Cortex of kidney (tissue), 1 donor: Measurements from ENCODE around the gene SH3RF3.

Experiments used
- DNase-seq: peaks from one replicate; lab custom pipeline; 2025; lab: John Stamatoyannopoulos, UW

SH3RF3 gene

DNA sequence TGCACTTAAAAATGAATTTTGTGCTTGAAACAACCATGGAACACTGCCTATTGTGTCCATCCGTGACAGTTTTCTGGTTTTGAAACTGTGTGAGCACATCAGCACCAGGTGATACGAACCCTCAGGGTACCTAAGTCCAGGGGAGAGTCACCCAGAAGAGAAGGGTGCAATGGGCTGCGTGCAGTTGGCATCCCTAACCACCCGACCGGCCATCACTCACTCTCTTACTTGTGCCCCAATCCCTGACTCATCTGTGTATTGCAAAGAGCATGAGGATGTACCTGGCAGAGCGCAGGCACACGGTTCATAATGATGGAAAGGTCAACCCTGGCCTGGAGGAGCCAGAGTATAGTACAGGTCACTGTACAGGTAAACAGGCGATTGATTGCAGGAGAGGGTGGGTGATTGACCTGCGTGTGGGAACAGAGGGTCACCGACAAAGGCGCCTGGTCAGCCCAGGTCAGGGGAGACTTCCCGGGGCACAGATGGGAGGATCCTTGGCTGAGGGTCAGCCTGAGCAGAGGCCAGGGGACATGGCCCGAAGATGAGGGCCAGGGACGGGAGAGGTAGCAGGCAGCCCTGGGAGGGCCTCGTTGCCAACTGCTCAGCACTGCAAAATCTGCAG, 324.5 kb downstream of the SH3RF3 start:
- DNase-seq: no peak

DNA sequence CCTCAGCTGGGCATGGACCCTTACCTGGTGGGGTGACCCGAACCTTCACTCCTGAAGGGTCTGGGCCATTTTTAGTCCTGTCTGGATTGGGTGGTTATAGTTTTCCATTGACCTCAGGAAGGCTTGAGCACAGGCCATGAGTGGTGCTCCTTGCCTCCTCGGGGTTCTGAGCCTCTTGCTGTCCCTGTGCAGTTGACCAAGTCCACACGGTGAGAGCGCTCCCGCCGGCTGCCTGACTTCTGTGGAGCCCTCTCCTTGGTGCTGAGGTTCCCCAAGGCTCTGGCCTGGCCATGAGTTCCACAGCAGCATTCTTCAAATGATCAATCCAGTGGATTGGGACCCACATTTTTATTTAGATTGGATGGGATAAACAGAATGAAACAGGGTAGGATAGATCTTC, 325.3 kb downstream of the SH3RF3 start:
- DNase-seq: no peak

DNA sequence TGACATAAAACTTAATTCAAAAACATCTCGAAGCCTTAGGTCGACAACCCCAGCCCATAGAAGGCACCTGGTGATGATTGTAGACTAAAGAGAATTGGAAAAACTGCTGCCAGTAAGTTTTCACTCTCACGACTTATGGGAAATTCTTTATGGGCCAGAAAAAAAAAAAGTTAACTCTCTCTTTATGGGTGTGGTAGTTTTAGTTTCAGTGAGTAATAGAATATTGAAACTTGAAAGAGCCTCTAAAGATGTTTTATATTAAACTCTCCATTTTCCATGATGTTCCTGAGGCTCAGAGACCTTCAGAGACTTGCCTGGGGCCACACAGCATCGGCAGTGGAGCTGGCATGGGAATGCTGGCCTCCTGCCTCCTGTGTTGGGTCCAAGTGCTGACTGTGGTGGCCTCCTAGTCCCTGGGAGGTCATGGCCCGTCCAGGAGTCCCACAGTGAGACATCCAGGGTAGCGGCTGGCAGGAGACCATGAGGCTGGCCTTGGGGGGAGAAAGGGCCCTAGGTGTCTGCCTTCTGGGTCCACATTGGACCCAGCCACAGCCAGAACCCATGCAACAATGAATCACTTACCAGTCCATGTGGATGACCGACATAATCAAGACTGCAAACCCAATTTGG, 325.9 kb downstream of the SH3RF3 start:
- DNase-seq: no peak

DNA sequence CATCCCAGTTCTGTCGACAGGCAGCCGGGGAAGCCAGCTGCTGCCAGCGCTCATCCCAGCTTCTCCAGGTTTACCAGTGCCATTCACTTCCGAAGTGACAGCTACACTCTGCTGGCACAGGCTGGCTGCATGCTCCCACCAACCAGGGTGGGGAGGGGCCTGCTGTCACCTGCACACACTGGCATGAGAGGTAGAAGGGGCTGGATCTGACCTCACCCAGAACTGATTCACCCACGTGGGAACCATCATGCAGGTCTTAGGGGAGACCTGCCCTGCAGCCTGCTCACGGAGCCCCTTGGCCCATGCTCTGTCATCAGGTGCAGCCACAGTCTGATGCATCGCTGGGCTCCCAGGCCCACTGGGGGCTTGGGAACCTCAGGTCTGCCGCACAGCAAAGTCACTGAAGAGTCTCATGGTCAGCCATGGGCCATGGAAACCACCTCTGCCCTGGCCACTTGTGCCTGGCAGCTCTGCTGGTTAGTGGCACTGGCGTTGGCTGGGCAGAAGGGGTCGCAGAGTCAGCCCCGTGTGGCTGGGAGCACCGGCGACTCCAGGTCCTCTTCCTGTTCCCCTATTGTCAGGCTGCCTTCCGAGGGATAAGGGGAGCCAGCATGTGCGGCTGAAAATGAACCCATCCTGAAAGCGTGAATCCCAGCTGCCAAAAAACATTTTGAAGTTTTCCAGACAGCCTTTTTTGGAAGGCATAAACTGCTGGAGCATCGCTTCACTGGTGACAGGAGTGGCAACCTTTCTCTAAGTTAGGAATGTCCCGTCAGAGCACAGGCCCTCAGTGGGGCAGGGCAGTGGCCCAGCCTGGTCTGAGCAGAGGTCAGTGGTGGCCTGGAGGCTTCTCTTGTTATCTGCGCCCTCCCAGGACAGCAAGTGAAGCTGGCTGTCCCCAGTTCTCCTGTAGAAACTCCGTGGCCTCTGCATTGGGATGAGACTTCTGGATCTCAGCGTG, 327.0 kb downstream of the SH3RF3 start:
- no peak for DNase-seq

DNA sequence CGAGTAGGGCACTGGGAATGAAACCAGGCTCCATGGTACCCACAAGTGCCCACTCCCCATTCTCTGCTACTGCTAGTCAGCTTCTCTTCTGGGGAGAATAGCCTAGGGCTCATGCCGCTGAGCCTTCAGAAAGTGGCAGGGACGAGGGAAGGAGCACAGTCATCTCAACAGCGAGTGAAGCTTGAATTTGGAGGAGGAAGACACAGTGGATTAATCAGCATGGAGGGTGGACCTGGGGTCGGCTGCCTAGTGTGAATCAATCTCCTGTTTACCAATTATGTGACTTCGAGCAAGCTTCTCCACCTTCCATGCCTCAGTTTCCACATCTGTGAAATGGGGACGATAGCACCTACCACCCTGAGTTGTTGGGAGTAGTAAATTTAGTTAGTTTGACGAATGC, 327.8 kb downstream of the SH3RF3 start:
- no peak for DNase-seq

DNA sequence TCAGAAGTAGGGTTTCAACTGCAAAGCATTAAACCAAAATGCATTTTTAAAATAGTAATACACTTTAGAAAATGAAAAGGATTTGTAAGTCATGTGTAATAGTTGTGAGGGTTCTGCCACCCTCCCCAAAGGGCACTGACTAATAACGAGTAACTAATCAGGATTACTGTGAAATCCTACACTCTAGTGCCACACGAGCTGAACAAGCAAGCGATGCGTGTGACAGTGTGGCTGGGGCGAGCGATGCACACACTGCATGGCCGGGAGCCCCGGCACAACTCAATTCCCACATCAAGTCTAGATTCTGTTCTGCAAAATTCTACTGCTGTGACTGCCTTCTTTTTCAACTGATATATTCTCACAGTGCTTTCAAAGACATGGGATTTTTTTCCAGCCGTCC, 328.4 kb downstream of the SH3RF3 start:
- no peak for DNase-seq

DNA sequence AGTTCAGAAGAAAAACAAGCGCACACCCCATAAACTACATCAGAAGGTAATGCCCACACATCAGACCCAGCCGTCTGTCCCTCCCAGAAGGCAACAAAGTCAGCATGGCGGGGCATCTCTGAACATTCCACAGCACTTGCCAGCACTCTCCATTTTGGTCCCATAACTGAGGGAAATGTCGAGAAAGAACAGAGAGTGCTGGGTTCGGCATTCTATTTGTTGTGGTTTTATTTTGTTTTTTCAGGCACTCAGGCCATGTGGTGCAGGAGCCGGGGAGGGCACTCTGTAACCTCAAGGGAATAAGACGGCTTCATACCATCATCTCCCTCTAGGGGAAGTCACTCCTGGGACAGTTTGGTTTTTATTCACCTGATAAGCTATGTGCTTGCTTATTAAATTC, 328.8 kb downstream of the SH3RF3 start:
- DNase-seq: no peak

DNA sequence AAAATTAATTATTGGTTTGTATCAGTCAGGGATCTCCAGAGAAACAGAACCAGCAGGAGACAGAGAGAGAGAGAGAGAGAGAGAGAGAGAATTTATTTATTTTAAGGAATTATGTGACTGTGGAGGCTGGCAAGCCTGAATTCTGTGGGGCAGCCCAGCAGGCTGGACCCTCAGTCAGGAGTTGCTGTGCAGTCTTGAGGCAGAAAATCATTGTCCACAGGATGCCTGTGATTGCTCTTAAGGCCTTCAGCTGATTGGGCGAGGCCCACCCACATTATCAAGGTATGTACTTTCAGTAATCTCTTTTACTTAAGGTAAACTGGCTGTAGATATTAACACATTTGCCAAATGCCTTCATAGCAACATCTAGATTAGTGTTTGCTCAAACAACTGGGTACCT, 329.5 kb downstream of the SH3RF3 start:
- no peak for DNase-seq

DNA sequence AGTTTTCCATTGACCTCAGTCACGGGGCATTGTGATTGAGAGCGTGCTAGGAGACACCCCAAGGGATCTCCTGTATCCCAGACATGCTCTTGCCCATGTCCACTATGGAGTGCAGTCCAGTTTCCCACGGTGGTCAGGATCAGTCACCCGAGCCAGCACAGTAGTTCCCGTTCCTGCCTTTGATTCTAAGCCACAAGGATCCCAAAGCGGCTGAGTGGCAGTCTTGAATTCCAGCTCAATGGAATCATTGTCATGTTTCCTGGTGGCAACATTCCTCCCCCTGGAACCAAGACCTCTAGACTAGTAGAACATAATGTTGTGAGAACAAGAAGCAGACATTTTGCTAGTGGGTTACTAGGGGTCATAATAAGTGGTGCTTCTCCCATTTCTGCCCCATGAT, 330.5 kb downstream of the SH3RF3 start:
- no peak for DNase-seq

DNA sequence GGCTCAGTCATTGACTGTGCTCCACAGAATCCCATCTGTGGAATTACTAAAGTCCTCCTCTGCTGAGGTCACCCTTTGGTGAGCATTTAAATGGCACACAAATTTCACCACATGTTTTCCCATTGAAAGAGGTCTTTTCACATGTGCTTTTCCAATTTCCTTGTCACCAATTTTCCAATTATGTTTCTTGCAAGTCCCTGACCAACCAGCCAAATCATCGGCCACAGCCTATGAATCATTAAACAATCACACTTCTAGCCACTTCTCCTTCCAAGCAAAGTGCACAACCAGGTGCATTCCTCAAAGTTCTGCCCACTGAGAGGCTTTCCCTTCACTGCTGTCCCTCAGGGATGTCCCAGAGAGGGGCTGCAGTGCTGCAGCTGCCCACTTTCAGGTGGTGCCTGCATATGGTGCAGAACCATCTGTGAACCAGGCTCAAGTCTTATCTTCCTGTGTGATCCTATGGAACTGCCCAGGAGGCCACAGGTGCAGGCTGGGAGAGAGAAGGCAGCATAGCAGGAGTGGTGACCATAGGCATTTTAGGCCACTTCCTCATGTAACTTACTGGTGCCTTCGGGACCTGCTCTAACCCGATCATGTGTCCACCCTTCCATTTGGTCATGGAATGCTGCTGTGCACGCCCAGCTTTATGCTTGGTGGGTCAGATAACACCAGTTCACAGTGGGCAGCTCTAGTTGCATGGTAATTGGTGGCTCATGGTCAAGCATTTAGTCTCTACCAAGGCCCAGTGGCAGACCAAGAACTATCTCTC, 331.7 kb downstream of the SH3RF3 start:
- DNase-seq: no peak

DNA sequence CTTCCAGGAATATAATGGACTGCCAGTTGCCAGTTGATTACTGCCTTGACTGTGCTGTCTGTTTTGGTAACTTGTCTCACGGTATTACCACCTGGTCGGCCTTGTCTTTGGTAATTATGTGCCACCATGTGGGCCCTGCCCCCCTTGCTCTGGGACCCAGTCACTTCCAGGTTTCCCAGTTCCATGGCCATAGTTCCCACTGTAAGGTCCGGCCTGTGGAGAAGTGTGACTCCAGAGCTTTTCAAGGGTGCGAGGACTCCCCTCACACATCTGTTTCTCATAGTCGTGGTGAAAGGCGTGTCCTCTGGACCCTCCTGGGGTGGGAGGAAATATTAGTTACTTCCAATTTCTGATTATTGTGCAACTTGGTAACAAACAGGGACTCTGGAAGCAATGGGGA, 334.2 kb downstream of the SH3RF3 start:
- no peak for DNase-seq

DNA sequence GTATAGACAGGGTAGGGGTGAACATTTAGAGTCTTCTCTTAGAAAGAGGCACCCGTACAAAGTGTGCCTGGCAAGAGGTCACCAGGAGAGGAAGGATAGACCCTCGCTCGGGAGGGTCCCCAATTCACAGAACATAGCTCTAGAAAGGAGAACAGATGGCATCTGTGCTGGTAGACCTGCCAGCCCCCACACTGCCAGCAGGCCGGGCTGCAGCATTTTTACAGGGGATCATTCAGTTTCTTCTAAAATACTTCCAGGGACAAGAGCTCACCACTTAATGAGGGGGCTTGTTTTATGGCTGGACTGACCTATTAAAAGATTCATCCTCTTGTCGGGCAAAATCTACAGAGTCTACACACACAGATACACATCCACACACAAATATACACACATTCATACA, 334.9 kb downstream of the SH3RF3 start:
- no peak for DNase-seq

DNA sequence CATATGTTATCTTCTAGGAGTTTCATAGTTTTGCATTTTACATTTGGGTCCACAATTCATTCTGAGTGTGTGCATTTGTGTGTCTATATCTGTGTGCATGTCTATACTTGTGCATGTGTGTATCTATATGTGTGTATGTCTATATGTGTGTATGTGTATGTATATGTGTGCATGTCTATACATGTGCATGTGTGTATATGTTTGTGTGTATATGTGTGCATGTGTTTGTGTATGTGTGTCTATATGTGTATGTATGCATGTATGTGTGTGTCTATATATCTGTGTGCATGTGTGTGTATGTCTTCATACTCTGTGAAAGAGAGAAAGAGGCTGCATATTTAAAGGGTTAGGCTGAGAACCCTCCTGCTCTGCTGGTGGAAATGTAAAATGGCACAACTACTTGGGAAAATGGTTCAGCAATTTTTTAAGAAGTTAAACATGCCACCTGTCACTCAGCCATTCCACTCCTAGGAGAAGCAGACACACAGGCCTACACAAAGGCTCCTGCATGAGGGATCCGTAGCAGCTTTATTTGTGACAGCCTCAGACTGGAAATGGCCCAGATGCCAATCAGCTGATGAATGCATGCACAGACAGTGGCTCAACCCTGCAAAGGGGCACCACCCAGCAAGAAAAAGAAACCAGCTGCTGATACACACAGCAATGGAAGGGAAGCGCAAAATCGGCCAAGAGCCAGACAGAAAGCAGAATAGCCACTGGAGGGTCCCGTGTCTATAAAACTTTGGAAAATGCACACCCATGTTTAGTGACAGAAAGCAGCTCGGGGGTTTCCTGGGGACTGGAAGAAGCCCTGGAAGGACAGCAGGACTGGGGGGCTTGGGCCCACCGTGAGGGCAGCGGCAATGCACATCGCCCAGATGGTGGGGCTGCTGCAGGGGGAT, 337.9 kb downstream of the SH3RF3 start:
- no peak for DNase-seq

DNA sequence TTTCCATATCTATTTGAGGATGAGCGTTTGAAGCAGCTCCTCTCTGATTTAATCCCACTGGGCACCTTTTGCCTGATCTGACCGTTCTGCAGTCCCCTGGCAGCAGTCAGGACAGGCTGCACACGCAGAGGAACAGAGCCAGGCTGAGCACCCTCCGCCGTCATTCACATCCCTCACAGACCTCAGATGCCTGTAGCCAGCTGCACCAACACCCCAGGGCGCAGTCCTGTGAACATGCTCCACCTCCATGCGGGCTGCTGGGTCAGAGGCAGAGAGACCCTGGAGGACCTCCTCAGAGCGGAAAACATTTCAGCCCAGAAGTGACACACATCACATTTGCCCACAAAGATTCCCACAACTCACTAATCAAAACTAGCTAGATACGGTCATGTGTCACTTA, 338.7 kb downstream of the SH3RF3 start:
- DNase-seq: no peak

DNA sequence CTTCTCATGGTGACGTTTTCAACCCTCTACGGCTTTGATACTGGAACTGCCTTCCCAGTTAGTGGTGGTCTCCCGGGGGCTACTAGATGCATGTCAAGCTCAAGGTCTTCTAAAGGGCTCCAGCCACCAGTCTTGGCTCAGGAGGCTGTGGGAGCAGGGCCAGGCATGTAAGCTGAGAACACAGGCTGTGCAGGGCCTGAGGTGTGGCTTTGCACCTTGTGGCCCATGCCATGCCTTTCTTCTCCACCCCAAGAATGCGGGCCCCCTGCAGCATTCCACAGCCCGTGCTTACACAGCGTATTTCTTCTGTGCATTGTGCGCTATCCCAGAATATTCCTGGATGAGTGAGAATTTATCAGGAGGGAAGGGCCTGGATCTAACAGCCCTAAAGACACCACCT, 339.9 kb downstream of the SH3RF3 start:
- DNase-seq: no peak

DNA sequence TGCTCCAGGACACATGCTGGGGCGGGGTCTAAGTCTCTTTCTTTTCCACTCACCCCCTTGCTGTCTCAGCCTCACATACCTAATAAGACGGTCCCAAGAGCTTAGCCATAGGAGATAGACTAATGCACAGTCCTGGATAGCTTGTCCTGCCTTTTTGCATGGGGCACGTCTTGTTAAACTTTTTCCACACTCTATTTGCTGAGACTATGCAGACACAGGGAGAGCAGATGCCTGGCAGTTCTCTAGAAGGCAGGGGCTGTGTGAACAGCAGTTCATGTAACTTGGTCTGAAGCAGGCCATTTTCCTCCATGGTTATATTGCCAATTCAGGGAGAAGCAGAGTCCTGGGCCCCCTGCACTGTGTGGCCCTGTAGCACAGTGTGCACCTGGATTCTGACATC, 342.7 kb downstream of the SH3RF3 start:
- no peak for DNase-seq

DNA sequence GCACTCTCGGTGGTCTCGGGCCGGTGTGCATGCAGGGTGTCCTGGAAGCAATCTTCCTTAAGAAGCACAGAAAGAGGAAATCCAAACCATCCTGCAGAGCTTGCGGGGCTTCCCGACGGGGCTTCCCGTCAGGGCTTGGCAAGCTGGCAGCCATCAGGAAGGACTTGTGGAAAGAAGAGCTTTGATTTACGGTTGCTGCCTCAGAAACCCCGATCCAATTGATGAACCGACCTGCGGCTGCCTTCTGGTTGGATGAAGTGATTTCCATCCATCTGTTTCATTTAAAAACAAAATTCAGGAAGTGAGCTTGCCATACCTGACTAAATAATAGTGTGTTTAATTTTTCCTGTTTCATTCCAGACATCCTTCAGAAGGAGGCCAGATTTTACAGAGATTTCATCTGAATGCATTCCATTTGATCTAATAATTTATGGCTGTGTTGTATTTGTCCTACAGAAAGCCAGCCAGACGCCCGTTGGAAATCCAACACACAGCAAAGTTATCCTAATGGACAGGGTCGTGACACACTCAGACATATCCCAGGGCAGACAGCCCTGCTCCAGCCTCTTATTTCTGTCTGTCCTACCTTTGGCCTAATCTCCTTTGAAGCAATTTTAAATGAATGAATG, 343.4 kb downstream of the SH3RF3 start:
- DNase-seq: no peak

DNA sequence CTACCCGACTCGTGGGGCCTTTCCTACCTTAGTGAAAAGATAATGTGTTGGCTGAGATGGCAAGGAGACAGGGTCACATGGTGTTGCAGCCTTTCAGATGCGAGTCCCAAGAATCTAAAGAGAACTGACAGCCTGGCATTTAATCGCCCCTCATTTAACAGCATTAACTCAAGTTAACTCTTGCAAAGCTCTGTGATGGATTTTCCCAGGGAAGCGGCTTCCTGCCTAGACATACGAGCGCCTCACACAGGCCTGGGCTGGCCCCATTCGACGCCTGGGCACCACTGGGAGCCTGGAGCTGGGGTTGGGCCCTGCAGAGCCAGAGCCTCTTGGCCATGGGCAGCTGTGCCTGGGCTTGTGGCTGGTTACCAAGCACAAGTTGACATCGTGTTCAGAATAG, 344.0 kb downstream of the SH3RF3 start:
- no peak for DNase-seq

DNA sequence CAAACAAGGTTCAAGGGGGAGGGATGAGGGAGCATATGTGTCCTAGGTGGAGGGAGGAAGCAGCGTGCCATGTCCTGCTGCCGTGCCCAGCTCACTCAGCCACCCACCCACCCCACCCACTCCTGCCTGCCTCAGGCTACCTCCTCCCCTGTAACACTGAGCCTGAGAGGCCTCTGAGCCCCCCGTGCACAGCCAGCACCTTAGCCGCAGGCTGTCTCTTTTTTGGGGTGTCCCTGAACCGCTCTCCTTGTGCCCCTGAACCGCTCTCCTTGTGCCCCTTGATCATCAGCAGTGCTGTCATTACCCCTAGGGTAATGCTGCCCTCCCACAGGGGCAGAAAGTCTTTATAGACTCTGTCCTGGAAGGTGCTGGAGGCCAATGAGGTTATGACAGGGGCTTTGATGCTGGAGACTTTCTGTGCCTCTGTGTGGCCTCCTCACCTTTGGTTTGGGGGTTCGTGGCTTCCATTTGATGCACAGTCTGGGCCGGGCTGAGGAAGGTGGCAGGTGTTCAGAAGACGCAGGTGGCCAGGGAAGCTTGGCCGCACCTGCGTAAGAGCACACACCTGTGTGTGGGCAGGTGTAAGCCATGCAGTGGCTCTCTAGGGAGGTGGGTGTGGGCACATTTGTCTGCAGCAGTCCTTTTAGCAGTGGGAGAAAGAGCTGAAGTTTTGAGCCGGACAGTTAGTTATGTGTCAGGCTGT, 344.8 kb downstream of the SH3RF3 start:
- DNase-seq: no peak

DNA sequence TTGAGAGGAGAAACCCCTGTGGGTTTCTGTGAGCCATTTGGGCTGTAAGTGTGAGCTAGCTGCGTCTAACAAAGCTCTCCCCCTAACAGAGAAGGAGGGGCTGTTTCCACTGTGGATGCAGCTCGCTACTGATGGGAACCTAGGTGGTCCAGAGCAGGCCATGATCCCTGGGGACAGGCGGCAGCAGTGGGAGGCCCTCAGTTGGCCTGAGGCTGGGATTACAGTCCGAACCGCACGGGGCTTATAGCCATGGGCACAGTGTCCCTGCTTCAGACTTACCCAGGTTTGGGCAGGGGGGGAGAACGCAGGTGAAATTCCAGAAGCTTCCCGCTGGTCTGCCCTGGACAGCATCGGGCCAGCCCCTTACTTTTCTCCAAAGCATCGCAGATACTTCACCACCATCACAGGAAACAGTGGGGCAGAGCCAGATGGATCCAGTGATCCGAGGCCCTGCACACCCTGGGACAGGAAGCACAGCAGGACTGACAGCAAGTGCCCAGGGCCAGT, 345.4 kb downstream of the SH3RF3 start:
- no peak for DNase-seq
